Measurements from ENCODE around the gene FAM120B. TPM values are rescaled to one million over a fixed set of nuclear protein-coding genes. Genes with fewer than 3 reads are reported as not detected.

FAM120B gene
- total RNA-seq, 4 donors from 2014 or later, result 16.8 to 35.0 (median 22.2) TPM

GRCh38 chr6:170292111-170292406, 14.5 kb upstream of the FAM120B start:
- no peak for TF ChIP-seq CTCF (IDR thresholded peaks at IDR 0.05)
- DNase-seq (ENCODE audit: low spot score) (no peak), ATAC-seq (ENCODE audit: low FRiP score) (no peak)

GRCh38 chr6:170292407-170293158, 14.0 kb upstream of the FAM120B start:
- no peak for TF ChIP-seq CTCF (IDR thresholded peaks at IDR 0.05)
- ATAC-seq (ENCODE audit: low FRiP score) (no peak), DNase-seq (ENCODE audit: low spot score) (no peak)

- TF ChIP-seq CTCF (IDR thresholded peaks at IDR 0.05), result no peak
- no peak for ATAC-seq (ENCODE audit: low FRiP score)
- DNase-seq (ENCODE audit: low spot score), result no peak
These were observed 13.0 kb upstream of the FAM120B start for GRCh38 chr6:170293341-170294231.

- TF ChIP-seq CTCF (IDR thresholded peaks at IDR 0.05), result no peak
- DNase-seq (ENCODE audit: low spot score) (no peak), ATAC-seq (ENCODE audit: low FRiP score) (no peak)
These were observed 12.2 kb upstream of the FAM120B start for GRCh38 chr6:170294298-170294730.

GRCh38 chr6:170294813-170295509, 11.6 kb upstream of the FAM120B start:
- DNase-seq (ENCODE audit: low spot score) (no peak), ATAC-seq (ENCODE audit: low FRiP score) (no peak)
- no peak for TF ChIP-seq CTCF (IDR thresholded peaks at IDR 0.05)

GRCh38 chr6:170295510-170296422, 10.8 kb upstream of the FAM120B start:
- TF ChIP-seq CTCF (IDR thresholded peaks at IDR 0.05), result no peak
- ATAC-seq (ENCODE audit: low FRiP score), result no peak
- no peak for DNase-seq (ENCODE audit: low spot score)

Measured in omental fat pad (tissue), 4 donors.